Hepatocyte (in vitro differentiated cells): ENCODE data around the gene CC2D1A. TPM values are rescaled to one million over a fixed set of nuclear protein-coding genes. Genes with fewer than 3 reads are reported as not detected.

Experiments
- DNase-seq: peaks from one replicate; pipeline ENCODE4 v3.0.0-alpha.2; 2016; ENCODE audit warnings: low spot score
- H2AFZ ChIP-seq: fragments of 200-600 bp; sonication (generic); 2 replicates; pipeline ENCODE4 v1.6.0; 2016; ENCODE audit warnings: antibody characterized with exemption, mild to moderate bottlenecking
- H3K27ac ChIP-seq: fragments of 200-600 bp; sonication (generic); 2 replicates; pipeline ENCODE4 v1.5.1; 2016; ENCODE audit warnings: mild to moderate bottlenecking
- H3K27me3 ChIP-seq: fragments of 200-600 bp; sonication (generic); 2 replicates; pipeline ENCODE4 v1.6.1; 2016
- H3K36me3 ChIP-seq: fragments of 200-600 bp; sonication (generic); replicated peaks from 2 replicates; pipeline ENCODE4 v1.5.1; 2016; ENCODE audit warnings: low read depth; ENCODE audit not compliant: insufficient read depth
- H3K4me1 ChIP-seq: fragments of 200-600 bp; sonication (generic); 2 replicates; pipeline ENCODE4 v1.5.1; 2016; ENCODE audit warnings: mild to moderate bottlenecking, moderate library complexity; ENCODE audit not compliant: insufficient read depth
- H3K4me2 ChIP-seq: fragments of 200-600 bp; sonication (generic); 2 replicates; pipeline ENCODE4 v1.6.0; 2016
- H3K4me3 ChIP-seq: fragments of 200-600 bp; sonication (generic); 2 replicates; pipeline ENCODE4 v1.5.1; 2016; ENCODE audit warnings: mild to moderate bottlenecking
- H3K79me2 ChIP-seq: fragments of 200-600 bp; sonication (generic); 2 replicates; pipeline ENCODE4 v1.6.0; 2017; ENCODE audit warnings: mild to moderate bottlenecking
- H3K9me2 ChIP-seq: fragments of 200-600 bp; sonication (generic); replicated peaks from 2 replicates; pipeline ENCODE4 v1.6.0; 2017; ENCODE audit warnings: mild to moderate bottlenecking; ENCODE audit not compliant: insufficient read depth
- H3K9me3 ChIP-seq: fragments of 200-600 bp; sonication (generic); 2 replicates; pipeline ENCODE4 v1.5.1; 2016; ENCODE audit warnings: low read depth, mild to moderate bottlenecking
- H4K20me1 ChIP-seq: fragments of 200-600 bp; sonication (generic); 2 replicates; pipeline ENCODE4 v1.6.0; 2016; ENCODE audit warnings: mild to moderate bottlenecking; ENCODE audit not compliant: insufficient read depth, poor library complexity, severe bottlenecking
- EZH2 ChIP-seq: fragments of 200-600 bp; sonication (generic); IDR thresholded peaks from 2 replicates; pipeline ENCODE4 v1.6.1; 2016; ENCODE audit warnings: antibody characterized with exemption, mild to moderate bottlenecking, borderline replicate concordance
- EZH2phosphoT487 ChIP-seq: fragments of 200-600 bp; sonication (generic); IDR thresholded peaks from one replicate; pipeline ENCODE4 v1.6.1; 2018; ENCODE audit warnings: antibody characterized with exemption, mild to moderate bottlenecking, low read depth, moderate library complexity; ENCODE audit not compliant: unreplicated experiment, severe bottlenecking
- WGBS: methylation state at CpG from one replicate; pipeline ENCODE4 v1.1.6; 2016; ENCODE audit warnings: low lambda C conversion rate; ENCODE audit errors: missing lambda C conversion rate; 5-methylcytosine and 5-hydroxymethylcytosine counted together
- polyA plus RNA-seq: library from polyadenylated mRNA; unstranded; fragments of >200 nt; fragmentation: Nextera tagmentation; extraction: Ambion mirVana; gene quantifications from 2 replicates; pipeline ENCODE4 v1.2.1, GENCODE V29; 2016
- total RNA-seq: library from RNA; depleted of rRNA; stranded (reverse); fragments of >200 nt; gene quantifications from 2 replicates; pipeline ENCODE4 v1.2.3, GENCODE V29; 2014
- TF ChIP-seq, protein P1 (sequence below): fragments of 200-600 bp; sonication (generic); IDR thresholded peaks from 2 replicates; pipeline ENCODE4 v1.5.1; 2016; ENCODE audit warnings: antibody characterized with exemption, mild to moderate bottlenecking; ENCODE audit not compliant: poor library complexity

CC2D1A gene
- total and polyA plus RNA-seq, 2 experiments from 2014 or later, result 20.8 to 43.3 TPM

DNA sequence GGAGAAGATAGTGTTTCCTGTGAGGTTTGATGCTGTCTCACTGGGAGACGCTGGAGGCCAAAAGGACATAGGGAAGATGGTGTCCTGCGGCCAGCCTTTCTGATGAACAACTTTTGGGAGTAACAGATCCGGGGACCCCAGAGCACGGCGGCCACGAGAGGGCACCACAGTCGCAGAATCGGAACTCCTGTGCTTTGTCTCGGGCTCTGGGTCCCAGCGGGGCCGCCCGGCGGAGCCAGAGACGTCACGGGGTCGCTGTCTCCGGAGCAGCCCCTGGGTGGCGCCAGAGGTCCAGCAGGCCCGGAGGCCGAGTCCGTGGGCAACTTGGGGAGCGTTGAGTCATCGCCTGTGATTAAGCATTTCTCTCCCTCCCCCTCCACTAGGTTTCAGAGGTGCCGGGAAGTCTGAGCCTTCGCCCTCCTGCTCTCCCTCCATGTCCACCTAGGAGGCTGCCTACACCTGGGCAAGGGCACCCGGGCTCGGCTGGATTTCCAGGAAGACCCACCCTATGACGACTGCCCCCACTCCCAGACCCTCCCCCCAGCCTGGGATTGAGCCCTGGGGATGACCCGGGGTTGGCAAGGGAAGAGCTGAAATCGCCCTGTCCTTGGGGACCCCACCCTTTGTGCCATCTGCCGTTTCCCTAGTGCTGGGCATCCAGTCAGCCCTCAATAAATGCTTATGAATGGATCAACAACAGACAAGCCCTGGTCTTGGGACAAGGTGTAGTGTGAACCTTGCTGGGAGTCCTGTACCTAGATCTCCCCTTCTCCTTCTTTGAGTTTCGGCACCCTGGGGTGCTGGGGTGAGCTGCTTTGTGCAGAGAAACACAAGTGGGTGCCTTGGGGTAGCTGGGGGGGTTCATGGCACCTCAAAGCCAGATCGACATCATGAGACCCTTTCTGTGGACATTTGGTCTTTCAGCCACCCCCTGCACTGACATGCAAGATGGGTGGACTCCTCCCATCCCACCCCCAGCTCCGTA is 25.6 kb upstream of the CC2D1A start:
- no peaks in the 10 kb centered on the region for H3K27me3 ChIP-seq
- H3K27ac ChIP-seq, result peak overlapping the region; percentile 65
- H2AFZ ChIP-seq, result peak overlapping the region; percentile 58
- H4K20me1 ChIP-seq, result no peaks in the 10 kb centered on the region
- peaks cover 19% of the 10 kb centered on the region for H3K4me1 ChIP-seq
- H3K4me2 ChIP-seq, result peak overlapping the region; percentile 75
- peak; percentile 98 for DNase-seq
- TF ChIP-seq, protein P1, sequence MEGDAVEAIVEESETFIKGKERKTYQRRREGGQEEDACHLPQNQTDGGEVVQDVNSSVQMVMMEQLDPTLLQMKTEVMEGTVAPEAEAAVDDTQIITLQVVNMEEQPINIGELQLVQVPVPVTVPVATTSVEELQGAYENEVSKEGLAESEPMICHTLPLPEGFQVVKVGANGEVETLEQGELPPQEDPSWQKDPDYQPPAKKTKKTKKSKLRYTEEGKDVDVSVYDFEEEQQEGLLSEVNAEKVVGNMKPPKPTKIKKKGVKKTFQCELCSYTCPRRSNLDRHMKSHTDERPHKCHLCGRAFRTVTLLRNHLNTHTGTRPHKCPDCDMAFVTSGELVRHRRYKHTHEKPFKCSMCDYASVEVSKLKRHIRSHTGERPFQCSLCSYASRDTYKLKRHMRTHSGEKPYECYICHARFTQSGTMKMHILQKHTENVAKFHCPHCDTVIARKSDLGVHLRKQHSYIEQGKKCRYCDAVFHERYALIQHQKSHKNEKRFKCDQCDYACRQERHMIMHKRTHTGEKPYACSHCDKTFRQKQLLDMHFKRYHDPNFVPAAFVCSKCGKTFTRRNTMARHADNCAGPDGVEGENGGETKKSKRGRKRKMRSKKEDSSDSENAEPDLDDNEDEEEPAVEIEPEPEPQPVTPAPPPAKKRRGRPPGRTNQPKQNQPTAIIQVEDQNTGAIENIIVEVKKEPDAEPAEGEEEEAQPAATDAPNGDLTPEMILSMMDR, result peak; percentile 100
- no peak for TF ChIP-seq EZH2phosphoT487
- TF ChIP-seq EZH2, result no peak
- WGBS, result 13% methylated on average over 33 of the region's 34 CpGs
- H3K4me3 ChIP-seq, result no peak overlapping the region
- no peaks in the 10 kb centered on the region for H3K9me3 ChIP-seq
- no peaks in the 10 kb centered on the region for H3K36me3 ChIP-seq
- H3K79me2 ChIP-seq, result no peaks in the 10 kb centered on the region
- no peaks in the 10 kb centered on the region for H3K9me2 ChIP-seq

DNA sequence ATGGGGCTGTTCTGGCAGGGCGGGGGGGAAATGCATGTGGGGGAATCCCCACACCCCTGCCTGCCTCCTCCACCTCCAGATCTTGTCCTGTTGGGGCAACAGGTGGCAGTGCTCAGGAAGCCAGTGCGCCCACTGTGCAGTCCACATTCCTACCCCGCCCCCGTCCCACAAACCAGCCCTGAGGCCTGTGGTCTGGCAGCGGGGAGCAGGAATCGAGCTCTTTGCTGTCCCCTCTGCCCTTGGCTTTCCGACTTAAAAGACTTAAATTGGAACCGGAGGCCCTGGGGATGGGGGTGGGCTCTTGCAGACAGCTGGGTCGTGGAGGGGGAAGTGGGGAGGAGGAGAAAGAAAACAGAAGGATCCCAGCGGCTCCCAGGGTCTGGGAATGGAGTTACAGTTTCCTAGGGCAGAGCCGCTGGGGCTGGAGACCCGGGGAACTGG is 24.7 kb upstream of the CC2D1A start:
- DNase-seq, result no peak
- peak overlapping the region; percentile 65 for H3K27ac ChIP-seq
- H3K79me2 ChIP-seq, result no peaks in the 10 kb centered on the region
- 18% methylated on average over 8 of the region's 12 CpGs for WGBS
- H3K4me3 ChIP-seq, result no peak overlapping the region
- no peak overlapping the region for H2AFZ ChIP-seq
- H3K36me3 ChIP-seq, result no peaks in the 10 kb centered on the region
- H3K9me3 ChIP-seq, result no peaks in the 10 kb centered on the region
- H3K4me2 ChIP-seq, result no peak overlapping the region
- no peaks in the 10 kb centered on the region for H3K9me2 ChIP-seq
- H3K27me3 ChIP-seq, result no peaks in the 10 kb centered on the region
- no peaks in the 10 kb centered on the region for H4K20me1 ChIP-seq
- no peak for TF ChIP-seq EZH2phosphoT487
- TF ChIP-seq, protein P1, result no peak
- TF ChIP-seq EZH2, result no peak
- peaks cover 19% of the 10 kb centered on the region for H3K4me1 ChIP-seq

GRCh38 chr19:13881692-13882418 is 24.1 kb upstream of the CC2D1A start:
- no peaks in the 10 kb centered on the region for H3K36me3 ChIP-seq
- no peaks in the 10 kb centered on the region for H4K20me1 ChIP-seq
- H3K4me2 ChIP-seq, result no peak overlapping the region
- no peaks in the 10 kb centered on the region for H3K9me2 ChIP-seq
- no peak overlapping the region for H2AFZ ChIP-seq
- no peaks in the 10 kb centered on the region for H3K27me3 ChIP-seq
- H3K4me3 ChIP-seq, result no peak overlapping the region
- DNase-seq, result no peak
- no peaks in the 10 kb centered on the region for H3K9me3 ChIP-seq
- peak overlapping the region; percentile 65 for H3K27ac ChIP-seq
- TF ChIP-seq, protein P1, result no peak
- TF ChIP-seq EZH2phosphoT487 (no peak), EZH2 (no peak)
- peaks cover 19% of the 10 kb centered on the region for H3K4me1 ChIP-seq
- no peaks in the 10 kb centered on the region for H3K79me2 ChIP-seq
- 71% methylated on average over 17 of the region's 17 CpGs for WGBS
